Osteoblast (primary cell): ENCODE data around the gene KRT14. TPM values are rescaled to one million over a fixed set of nuclear protein-coding genes. Genes with fewer than 3 reads are reported as not detected.
"Not testable (repeated sequence)": the region's sequence is repeated elsewhere in the genome, so short reads cannot be mapped to it uniquely, and the experiment has no call there.

Experiments
- DNase-seq: peaks from one replicate; pipeline ENCODE4 v3.0.0; 2011; ENCODE audit warnings: low spot score, mixed read lengths; ENCODE audit not compliant: insufficient read length; ENCODE audit errors: missing footprints
- H2AFZ ChIP-seq: 2 replicates; pipeline ENCODE4 v1.6.0; 2011; ENCODE audit warnings: mild to moderate bottlenecking, low read length
- H3K27ac ChIP-seq: 2 replicates; pipeline ENCODE4 v1.5.1; 2011; ENCODE audit warnings: mild to moderate bottlenecking, low read depth, low read length, moderate library complexity
- H3K27me3 ChIP-seq: 2 replicates; pipeline ENCODE4 v1.6.0; 2012; ENCODE audit warnings: mild to moderate bottlenecking, control low read depth, inconsistent platforms, low read length, moderate library complexity; ENCODE audit not compliant: insufficient read depth
- H3K36me3 ChIP-seq: 2 replicates; pipeline ENCODE4 v1.5.1; 2011; ENCODE audit warnings: mild to moderate bottlenecking, low read length, control low read depth, moderate library complexity; ENCODE audit not compliant: insufficient read depth
- H3K4me1 ChIP-seq: 2 replicates; pipeline ENCODE4 v1.5.1; 2011; ENCODE audit warnings: mild to moderate bottlenecking, low read length, control low read depth, moderate library complexity; ENCODE audit not compliant: insufficient read depth
- H3K4me2 ChIP-seq: 2 replicates; pipeline ENCODE4 v1.6.0; 2011; ENCODE audit warnings: mild to moderate bottlenecking, low read length; ENCODE audit not compliant: insufficient read depth
- H3K4me3 ChIP-seq: fragments of 200-600 bp; sonication (generic); 3 replicates; pipeline ENCODE4 v1.5.1; 2012; ENCODE audit warnings: mild to moderate bottlenecking, low read length, inconsistent platforms; ENCODE audit not compliant: insufficient read depth
- H3K79me2 ChIP-seq: 2 replicates; pipeline ENCODE4 v1.6.0; 2012; ENCODE audit warnings: mild to moderate bottlenecking, low read length, control low read depth, inconsistent platforms; ENCODE audit not compliant: insufficient read depth
- H3K9me3 ChIP-seq: 2 replicates; pipeline ENCODE4 v1.5.1; 2011; ENCODE audit warnings: low read depth, low read length, control low read depth
- H4K20me1 ChIP-seq: 2 replicates; pipeline ENCODE4 v1.6.0; 2012; ENCODE audit warnings: mild to moderate bottlenecking, low read length, control low read depth; ENCODE audit not compliant: insufficient read depth
- CTCF ChIP-seq: IDR thresholded peaks from 2 replicates; pipeline ENCODE4 v1.5.1; 2011; ENCODE audit warnings: mild to moderate bottlenecking, low read depth, low read length, moderate library complexity; ENCODE audit errors: extremely low read depth
- total RNA-seq: library from RNA; depleted of rRNA; stranded (reverse); fragments of >200 nt; gene quantifications from 2 replicates; pipeline ENCODE4 v1.2.3, GENCODE V29; 2012

KRT14 gene
- total RNA-seq, 1 donor: 12.3 TPM

- no peaks in the 10 kb centered on the region for H4K20me1 ChIP-seq
- H3K4me1 ChIP-seq: peaks cover 25% of the 10 kb centered on the region
Observed at GRCh38 chr17:41544935-41545334, 41.8 kb downstream of the KRT14 start.

DNA sequence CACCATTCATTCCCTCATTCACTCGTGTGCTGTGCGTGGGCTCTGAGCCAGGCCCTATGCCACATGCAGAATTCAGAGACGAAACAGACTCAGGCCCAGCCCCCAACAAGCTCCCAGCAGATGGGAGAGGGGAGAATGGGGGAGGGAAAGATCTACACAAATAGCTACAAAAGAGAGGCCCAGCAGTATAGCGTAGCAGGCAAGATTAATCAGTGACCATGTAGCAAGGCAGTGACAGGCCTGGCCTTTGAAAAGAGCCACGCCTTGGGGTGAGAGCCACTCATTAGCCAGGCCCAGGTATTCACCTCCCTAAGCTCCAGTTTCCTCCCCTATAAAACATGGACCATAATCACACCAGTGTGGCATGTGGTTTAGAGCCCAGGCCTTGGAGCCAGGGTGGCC lies 42.2 kb downstream of the KRT14 start:
- peaks cover 20% of the 10 kb centered on the region for H3K4me1 ChIP-seq
- no peaks in the 10 kb centered on the region for H3K9me3 ChIP-seq
- no peak for DNase-seq
- no peaks in the 10 kb centered on the region for H3K36me3 ChIP-seq
- H3K4me3 ChIP-seq: no peak overlapping the region
- no peaks in the 10 kb centered on the region for H4K20me1 ChIP-seq
- no peaks in the 10 kb centered on the region for H3K79me2 ChIP-seq
- no peak for TF ChIP-seq CTCF
- no peak overlapping the region for H3K4me2 ChIP-seq
- peak overlapping the region; percentile 69 for H2AFZ ChIP-seq
- H3K27ac ChIP-seq: no peak overlapping the region
- no peaks in the 10 kb centered on the region for H3K27me3 ChIP-seq

More at GRCh38 chr17:41544935-41545334, 41.8 kb downstream of the KRT14 start:
- no peaks in the 10 kb centered on the region for H3K9me3 ChIP-seq
- no peak overlapping the region for H3K4me2 ChIP-seq
- H3K36me3 ChIP-seq: no peaks in the 10 kb centered on the region
- no peaks in the 10 kb centered on the region for H3K79me2 ChIP-seq
- no peak overlapping the region for H2AFZ ChIP-seq
- H3K27me3 ChIP-seq: no peaks in the 10 kb centered on the region
- TF ChIP-seq CTCF: no peak
- no peak overlapping the region for H3K4me3 ChIP-seq
- no peak for DNase-seq
- H3K27ac ChIP-seq: no peak overlapping the region

DNA sequence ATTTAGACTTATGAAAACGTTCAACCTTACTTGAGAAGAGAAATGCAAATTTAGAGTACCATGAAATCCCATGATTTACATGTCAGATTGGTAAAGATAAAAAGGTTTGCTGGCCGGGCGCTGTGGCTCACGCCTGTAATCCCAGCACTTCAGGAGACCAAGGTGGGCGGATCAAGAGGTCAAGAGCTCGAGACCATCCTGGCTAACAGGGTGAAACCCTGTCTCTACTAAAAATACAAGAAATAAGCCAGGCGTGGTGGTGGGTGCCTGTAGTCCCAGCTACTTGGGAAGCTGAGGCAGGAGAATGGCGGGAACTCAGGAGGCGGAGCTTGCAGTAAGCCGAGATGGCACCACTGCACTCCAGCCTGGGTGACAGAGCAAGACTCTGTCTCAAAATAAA lies 43.9 kb downstream of the KRT14 start:
- not testable (repeated sequence) for H3K4me3 ChIP-seq, DNase-seq, H3K36me3 ChIP-seq, H3K4me2 ChIP-seq, H2AFZ ChIP-seq, H3K9me3 ChIP-seq, H3K27me3 ChIP-seq, H3K79me2 ChIP-seq, H4K20me1 ChIP-seq, H3K27ac ChIP-seq
- H3K4me1 ChIP-seq: peaks cover 22% of the 10 kb centered on the region

DNA sequence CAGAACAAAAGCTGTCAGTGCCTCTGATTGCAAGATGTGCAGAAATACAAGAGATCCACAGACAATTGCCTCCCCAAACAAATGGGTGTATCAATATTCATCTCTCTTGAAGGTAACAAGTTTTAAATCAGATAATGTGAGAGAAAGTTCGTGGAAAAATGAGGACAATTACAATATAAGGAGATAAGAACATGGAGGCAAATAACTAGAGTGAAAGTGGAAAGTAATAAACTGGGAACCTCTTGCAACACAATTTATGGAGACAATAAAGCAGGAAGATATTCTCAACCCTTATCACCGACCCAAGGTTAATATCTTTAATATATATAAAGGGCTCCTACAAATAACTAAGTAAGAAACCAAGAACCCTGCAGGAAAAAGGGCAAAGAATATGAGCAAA lies 44.3 kb downstream of the KRT14 start:
- Histone ChIP-seq H3K4me1 (peaks cover 20% of the 10 kb centered on the region), H3K4me3 (no peak overlapping the region), H3K9me3 (no peaks in the 10 kb centered on the region), H3K79me2 (no peaks in the 10 kb centered on the region), H3K27me3 (no peaks in the 10 kb centered on the region), H3K4me2 (no peak overlapping the region), H2AFZ (no peak overlapping the region), H3K27ac (no peak overlapping the region), H3K36me3 (no peaks in the 10 kb centered on the region), H4K20me1 (no peaks in the 10 kb centered on the region)
- no peak for TF ChIP-seq CTCF
- DNase-seq: no peak
